Psoas muscle (tissue), 8 donors: ENCODE data around the gene IDNK. TPM values are rescaled to one million over a fixed set of nuclear protein-coding genes. Genes with fewer than 3 reads are reported as not detected.
A peak's percentile ranks its signal among the peaks of the same experiment; 100 is the strongest.

Experiments used
- ATAC-seq, 4 donors: fragments of 200-7000 bp; cut with Tn5 transposase; one replicate each; pipeline ENCODE4 v1.9.1; 2020; ENCODE audit warnings: moderate library complexity in 3 of 4, mild to moderate bottlenecking in 2 of 4
- DNase-seq, 2 donors: peaks; one replicate each; pipeline ENCODE4 v3.0.0-alpha.2; 2020
- H3K27ac ChIP-seq: fragments of 200-600 bp; one replicate; pipeline ENCODE4 v1.8.0; 2022
- H3K27me3 ChIP-seq, 3 donors: fragments of 200-600 bp in 1 of 3; one replicate each; pipeline versions ENCODE4 v1.6.1 to v1.8.0; 2013 to 2022; ENCODE audit warnings: low read length in 2 of 3, mild to moderate bottlenecking in 2 of 3, moderate library complexity in 1 of 3; ENCODE audit not compliant: insufficient read depth in 3 of 3
- H3K36me3 ChIP-seq, 2 donors: fragments of 200-600 bp in 1 of 2; one replicate each; pipeline versions ENCODE4 v1.6.1 to v1.8.0; 2013 to 2022; ENCODE audit warnings: low read depth in 1 of 2, mild to moderate bottlenecking in 1 of 2, moderate library complexity in 1 of 2; ENCODE audit not compliant: insufficient read depth in 1 of 2
- H3K4me1 ChIP-seq: fragments of 200-600 bp; one replicate; pipeline ENCODE4 v1.8.0; 2022
- H3K4me3 ChIP-seq: fragments of 200-600 bp; one replicate; pipeline ENCODE4 v1.8.0; 2022; ENCODE audit warnings: mild to moderate bottlenecking
- H3K9me3 ChIP-seq: fragments of 200-600 bp; one replicate; pipeline ENCODE4 v1.8.0; 2022
- CTCF ChIP-seq: fragments of 200-600 bp; IDR thresholded peaks from one replicate; pipeline ENCODE4 v1.8.0; 2022; ENCODE audit warnings: antibody characterized with exemption
- WGBS, 3 donors: extraction: QIAGEN DNeasy Blood & Tissue Kit; methylation state at CpG; one replicate each; pipeline versions ENCODE4 v1.1.6 to v1.1.7; 2013; 5-methylcytosine and 5-hydroxymethylcytosine counted together
- intact Hi-C, 2 donors: fragments of 100-400 bp; cut with DNase I; formaldehyde crosslinking; loops; one replicate each; pipeline versions ENCODE4 v1.11.0 to v1.14.2; 2022
- polyA plus RNA-seq, 3 donors: library from polyadenylated mRNA; stranded (reverse); fragments of 200-250 nt; gene quantifications; one replicate each; pipeline ENCODE4 v1.2.3, GENCODE V29; 2013
- total RNA-seq, 4 donors: library from RNA; stranded (reverse); fragmentation: NEBNext Ultra II Directional in 2 of 4; extraction: Animal tissue kit (Norgen Biotek cat#: 25700) in 2 of 4; gene quantifications; one replicate each; pipeline versions ENCODE4 v1.2.1 to v1.2.4, GENCODE V29; 2021 to 2023
- donor health status: healthy with polysubstance abuse.
- donor health status: DM: no; HTN: no; CAD: no; lungs with moderate emphysema.
- donor health status: Bipolar disorder and iron deficiency.
- donor health status: healthy.
- donor health status: DM: yes; HTN: yes; CAD: no.
- donor health status: DM: no; HTN: no; CAD: no.
- donor health status: DM: no; HTN: no; CAD: no.
- donor health status: DM: yes; HTN: yes; CAD: no.

IDNK gene
- total and polyA plus RNA-seq, 7 donors, result 0.38 to 1.8 (median 1.0) TPM

GRCh38 chr9:83677596-83677995 lies 54.7 kb downstream of the IDNK start:
- Histone ChIP-seq H3K4me3 (no peak overlapping the region), H3K27ac (no peak overlapping the region), H3K27me3 (no peaks in the 10 kb centered on the region), H3K4me1 (no peaks in the 10 kb centered on the region), H3K9me3 (no peaks in the 10 kb centered on the region), H3K36me3 (peaks cover 5 to 95% of the 10 kb centered on the region in 2 donors)
- TF ChIP-seq CTCF, result no peak
- DNase-seq (no peak), ATAC-seq (peak in 2 of 4 donors; percentile 24 to 33)
- intact Hi-C loops, result no loop called here
- 90 to 94% (median 92%) methylated on average over 3 of the region's 3 CpGs for WGBS, 3 donors

- ATAC-seq (no peak), DNase-seq (no peak)
- H3K36me3 ChIP-seq, result peaks cover 5 to 75% of the 10 kb centered on the region in 2 donors
- no peaks in the 10 kb centered on the region for H3K27me3 ChIP-seq
- 98 to 100% (median 100%) methylated on average over 1 of the region's 1 CpG for WGBS, 3 donors
- no peaks in the 10 kb centered on the region for H3K9me3 ChIP-seq
- H3K4me1 ChIP-seq, result peaks cover 4% of the 10 kb centered on the region
- H3K27ac ChIP-seq, result no peak overlapping the region
- intact Hi-C loops, result no loop called here
- TF ChIP-seq CTCF, result no peak
- no peak overlapping the region for H3K4me3 ChIP-seq
Measured at GRCh38 chr9:83680233-83680632, 57.3 kb downstream of the IDNK start.

- Histone ChIP-seq H3K27me3 (no peaks in the 10 kb centered on the region), H3K9me3 (no peaks in the 10 kb centered on the region), H3K27ac (no peak overlapping the region), H3K36me3 (peaks cover 5 to 62% of the 10 kb centered on the region in 2 donors), H3K4me3 (no peak overlapping the region), H3K4me1 (peaks cover 8% of the 10 kb centered on the region)
- intact Hi-C loops, result no loop called here
- DNase-seq, result no peak
- no peak for ATAC-seq
- TF ChIP-seq CTCF, result no peak
- WGBS, 3 donors, result 64 to 90% (median 68%) methylated on average over 2 of the region's 2 CpGs
Measured at GRCh38 chr9:83681490-83681889, 58.5 kb downstream of the IDNK start.

- intact Hi-C loops, result no loop called here
- ATAC-seq, result no peak
- DNase-seq, result no peak
- no peak for TF ChIP-seq CTCF
- peaks cover 43% of the 10 kb centered on the region for H3K4me1 ChIP-seq
- no peaks in the 10 kb centered on the region for H3K27me3 ChIP-seq
- no peak overlapping the region for H3K4me3 ChIP-seq
- H3K9me3 ChIP-seq, result no peaks in the 10 kb centered on the region
- no peak overlapping the region for H3K27ac ChIP-seq
- WGBS, 3 donors, result 86 to 87% (median 87%) methylated on average over 3 of the region's 3 CpGs
- H3K36me3 ChIP-seq, result no peaks in the 10 kb centered on the region
Measured at GRCh38 chr9:83688921-83689320, 66.0 kb downstream of the IDNK start.

- WGBS, 3 donors, result 62 to 92% (median 71%) methylated on average over 3 of the region's 3 CpGs
- Histone ChIP-seq H3K4me3 (peak overlapping the region; percentile 1), H3K27ac (no peak overlapping the region), H3K9me3 (no peaks in the 10 kb centered on the region), H3K4me1 (peaks cover 52% of the 10 kb centered on the region), H3K36me3 (no peaks in the 10 kb centered on the region), H3K27me3 (no peaks in the 10 kb centered on the region)
- intact Hi-C loops, result no loop called here
- DNase-seq, result no peak
- TF ChIP-seq CTCF, result no peak
- peak in 2 of 4 donors; percentile 10 to 51 for ATAC-seq
Measured at GRCh38 chr9:83691492-83691891, 68.5 kb downstream of the IDNK start.
